H1 (cell line): ENCODE measurements around the gene CTF1. TPM values are rescaled to one million over a fixed set of nuclear protein-coding genes. Genes with fewer than 3 reads are reported as not detected.

Experiments
- ASH2L ChIP-seq: fragments of 200-600, 300-600 bp; sonication (generic); IDR thresholded peaks from one replicate; pipeline ENCODE4 v1.7.1; 2017; ENCODE audit warnings: low read length
- BRCA1 ChIP-seq: IDR thresholded peaks from 2 replicates; pipeline ENCODE4 v1.6.1; 2012; ENCODE audit warnings: low read depth, low read length, improper control_type of control experiment
- CBX8 ChIP-seq: fragments of 300-800, 300-1000 bp; sonication (generic); IDR thresholded peaks from 2 replicates; pipeline ENCODE4 v1.7.1; 2016; ENCODE audit warnings: low read depth, low read length, borderline replicate concordance
- CREB1 ChIP-seq: IDR thresholded peaks from 2 replicates; pipeline ENCODE4 v1.6.1; 2012; ENCODE audit warnings: inconsistent platforms
- CTBP2 ChIP-seq: IDR thresholded peaks from 2 replicates; pipeline ENCODE4 v1.7.0; 2011; ENCODE audit warnings: borderline replicate concordance, mild to moderate bottlenecking, moderate library complexity, mixed read lengths, low read length; ENCODE audit not compliant: insufficient read depth, insufficient read length
- CTCF ChIP-seq, 3 experiments: IDR thresholded peaks; 1 replicate in 2 of 3; 2 replicates in 1 of 3; pipeline versions ENCODE4 v1.5.1 to v1.6.1; 2011; ENCODE audit warnings: low read length in 3 of 3, mild to moderate bottlenecking in 3 of 3, inconsistent platforms in 2 of 3, low read depth in 1 of 3, moderate library complexity in 1 of 3; ENCODE audit not compliant: insufficient read depth in 1 of 3; ENCODE audit errors: control extremely low read depth in 1 of 3
- E2F6 ChIP-seq: IDR thresholded peaks from 2 replicates; pipeline ENCODE4 v1.6.1; 2012; ENCODE audit warnings: inconsistent platforms
- KDM1A ChIP-seq: fragments of 200-600, 300-600 bp; sonication (generic); IDR thresholded peaks from 2 replicates; pipeline ENCODE4 v1.7.1; 2016; ENCODE audit warnings: mild to moderate bottlenecking, low read length, borderline replicate concordance
- KDM5A ChIP-seq: fragments of 200-600 bp; IDR thresholded peaks from 2 replicates; pipeline ENCODE4 v1.7.1; 2012; ENCODE audit warnings: mild to moderate bottlenecking, low read length, inconsistent platforms, mixed read lengths
- NANOG ChIP-seq: IDR thresholded peaks from 2 replicates; pipeline ENCODE4 v1.6.1; 2011; ENCODE audit warnings: low read length, low read depth, mild to moderate bottlenecking, inconsistent platforms; ENCODE audit not compliant: insufficient read depth, poor library complexity, severe bottlenecking
- NRF1 ChIP-seq: IDR thresholded peaks from 2 replicates; pipeline ENCODE4 v1.6.1; 2011; ENCODE audit warnings: mild to moderate bottlenecking, low read depth, low read length, improper control_type of control experiment
- POLR2AphosphoS5 ChIP-seq: IDR thresholded peaks from 2 replicates; pipeline ENCODE4 v1.6.1; 2011; ENCODE audit warnings: low read depth, low read length
- POU5F1 ChIP-seq: IDR thresholded peaks from 2 replicates; pipeline ENCODE4 v1.6.1; 2011; ENCODE audit warnings: low read depth, mild to moderate bottlenecking, low read length, moderate library complexity
- RAD21 ChIP-seq, 2 experiments: IDR thresholded peaks in 1 of 2; conservative IDR thresholded peaks in 1 of 2; 2 replicates each; pipeline ENCODE4 v1.6.1; 2011; ENCODE audit warnings: low read depth in 2 of 2, low read length in 2 of 2, improper control_type of control experiment in 1 of 2, inconsistent platforms in 1 of 2, mild to moderate bottlenecking in 1 of 2, moderate library complexity in 1 of 2
- RXRA ChIP-seq: IDR thresholded peaks from 2 replicates; pipeline ENCODE4 v1.6.1; 2011; ENCODE audit warnings: low read depth, mild to moderate bottlenecking, low read length, moderate library complexity; ENCODE audit not compliant: insufficient read depth
- SAP30 ChIP-seq: fragments of 300-600 bp; sonication (generic); IDR thresholded peaks from 2 replicates; pipeline ENCODE4 v1.7.1; 2012; ENCODE audit warnings: low read length, moderate library complexity, mild to moderate bottlenecking, inconsistent platforms; ENCODE audit not compliant: insufficient read depth, insufficient replicate concordance
- SIRT6 ChIP-seq: IDR thresholded peaks from one replicate; pipeline ENCODE4 v1.7.1; 2012; ENCODE audit warnings: low read length, inconsistent platforms
- SP1 ChIP-seq: IDR thresholded peaks from 2 replicates; pipeline ENCODE4 v1.6.1; 2011; ENCODE audit warnings: low read depth, low read length
- TAF1 ChIP-seq: IDR thresholded peaks from 2 replicates; pipeline ENCODE4 v1.6.1; 2011; ENCODE audit warnings: mild to moderate bottlenecking, low read depth, low read length
- polyA plus RNA-seq, 7 experiments: library from polyadenylated mRNA; depleted of rRNA in 3 of 7; stranded (reverse) in 5 of 7; unstranded in 2 of 7; fragments of >200 nt in 5 of 7; fragments of 200-250 nt in 2 of 7; gene quantifications; 1 replicate in 5 of 7; 2 replicates in 1 of 7; 4 replicates in 1 of 7; pipeline versions ENCODE4 v1.2.1 to v1.2.3, GENCODE V29; 2011 to 2013; ENCODE audit warnings: missing spikeins in 2 of 7, mixed read lengths in 2 of 7
- total RNA-seq: library from RNA; stranded (reverse); fragmentation: NEBNext Ultra II Directional; extraction: Animal tissue kit (Norgen Biotek cat#: 25700); gene quantifications from 2 replicates; pipeline ENCODE4 v1.2.1, GENCODE V29; 2021

The CTF1 gene
- total and polyA plus RNA-seq, 2 of the 8 experiments (the other 6 are each of a cell fraction or from before 2014, with no cell fraction given) = 0.97 to 3.4 TPM

GRCh38 chr16:30876867-30877266 lies 19.5 kb upstream of the CTF1 start (continued):
- TF ChIP-seq CTBP2 (no peak), KDM5A (no peak), BRCA1 (no peak), NRF1 (no peak), POU5F1 (no peak), CBX8 (no peak), SIRT6 (no peak), POLR2AphosphoS5 (peak; percentile 57; the same call in 1 of the 2 replicates), KDM1A (no peak), NANOG (no peak), RXRA (no peak), CTCF (IDR thresholded peaks at IDR 0.05; ENCODE audit: control extremely low read depth in 1 of 3, insufficient read depth in 1 of 3, low read depth in 1 of 3, low read length in 3 of 3) (peak; percentile 14 to 36 (median 18)), ASH2L (no peak), E2F6 (no peak), SP1 (no peak), CREB1 (no peak), SAP30 (no peak), TAF1 (peak; percentile 48), RAD21 (IDR thresholded peaks at IDR 0.05 in 1 of 2, conservative IDR thresholded peaks at IDR 0.05 in 1 of 2; ENCODE audit: low read depth in 2 of 2, low read length in 2 of 2) (peak in 1 of 2 experiments; percentile 16; a peak in 1 of 4 replicates)
